MCF 10A (cell line): ENCODE results near the gene TH. TPM values are rescaled to one million over a fixed set of nuclear protein-coding genes. Genes with fewer than 3 reads are reported as not detected.

Source experiments
- BruUV-seq: library from RNA; stranded (reverse); fragments of 400-500 nt; replicated peaks from 2 replicates; lab custom pipeline; 2021; lab: Mats Ljungman, UMichigan
- CTCF ChIA-PET: fragments of 300-600 bp; sonication (Branson Sonifier 250); formaldehyde crosslinking; extraction: SDS; loops from one replicate; lab custom pipeline; 2021; ENCODE audit warnings: antibody characterized with exemption, inconsistent platforms; lab: Yijun Ruan, JAX
- POLR2A ChIA-PET: fragments of 300-600, 350-650 bp; sonication (Branson Sonifier 250); formaldehyde crosslinking; extraction: SDS; loops from one replicate; lab custom pipeline; 2020; ENCODE audit warnings: antibody characterized with exemption, inconsistent platforms; lab: Yijun Ruan, JAX
- DNase-seq: peaks from one replicate; pipeline ENCODE4 v3.0.0-alpha.2; 2018; ENCODE audit not compliant: unreplicated experiment
- H3K27ac Mint-ChIP-seq: one replicate; pipeline ENCODE4 v1.8.0; 2022; ENCODE audit warnings: mild to moderate bottlenecking, low read depth, mixed read lengths; ENCODE audit not compliant: unreplicated experiment
- H3K27me3 Mint-ChIP-seq: one replicate; pipeline ENCODE4 v1.8.0; 2022; ENCODE audit warnings: mixed read lengths; ENCODE audit not compliant: insufficient read depth, unreplicated experiment
- H3K36me3 Mint-ChIP-seq: one replicate; pipeline ENCODE4 v1.8.0; 2022; ENCODE audit warnings: mild to moderate bottlenecking, moderate library complexity, mixed read lengths; ENCODE audit not compliant: insufficient read depth, unreplicated experiment
- H3K4me1 Mint-ChIP-seq: one replicate; pipeline ENCODE4 v1.8.0; 2022; ENCODE audit warnings: mixed read lengths; ENCODE audit not compliant: insufficient read depth, unreplicated experiment
- H3K4me3 Mint-ChIP-seq: one replicate; pipeline ENCODE4 v1.8.0; 2022; ENCODE audit warnings: mild to moderate bottlenecking, moderate library complexity, mixed read lengths; ENCODE audit not compliant: unreplicated experiment
- H3K9me3 Mint-ChIP-seq: one replicate; pipeline ENCODE4 v1.8.0; 2022; ENCODE audit warnings: mixed read lengths; ENCODE audit not compliant: unreplicated experiment
- intact Hi-C: fragments of 100-400 bp; cut with micrococcal nuclease; formaldehyde crosslinking; loops from 2 replicates; pipeline ENCODE4 v1.14.1; 2022
- total RNA-seq: library from RNA; stranded (reverse); gene quantifications from 2 replicates; pipeline ENCODE4 v1.2.3, GENCODE V29; 2022
- TF ChIP-seq, protein P1 (sequence below): fragments of 200-600 bp; IDR thresholded peaks from one replicate; pipeline ENCODE4 v1.8.0; 2022; ENCODE audit warnings: antibody characterized with exemption, mild to moderate bottlenecking; ENCODE audit not compliant: unreplicated experiment

TH gene
- total RNA-seq, 1 experiment from 2014 or later, result 1.1 TPM

DNA sequence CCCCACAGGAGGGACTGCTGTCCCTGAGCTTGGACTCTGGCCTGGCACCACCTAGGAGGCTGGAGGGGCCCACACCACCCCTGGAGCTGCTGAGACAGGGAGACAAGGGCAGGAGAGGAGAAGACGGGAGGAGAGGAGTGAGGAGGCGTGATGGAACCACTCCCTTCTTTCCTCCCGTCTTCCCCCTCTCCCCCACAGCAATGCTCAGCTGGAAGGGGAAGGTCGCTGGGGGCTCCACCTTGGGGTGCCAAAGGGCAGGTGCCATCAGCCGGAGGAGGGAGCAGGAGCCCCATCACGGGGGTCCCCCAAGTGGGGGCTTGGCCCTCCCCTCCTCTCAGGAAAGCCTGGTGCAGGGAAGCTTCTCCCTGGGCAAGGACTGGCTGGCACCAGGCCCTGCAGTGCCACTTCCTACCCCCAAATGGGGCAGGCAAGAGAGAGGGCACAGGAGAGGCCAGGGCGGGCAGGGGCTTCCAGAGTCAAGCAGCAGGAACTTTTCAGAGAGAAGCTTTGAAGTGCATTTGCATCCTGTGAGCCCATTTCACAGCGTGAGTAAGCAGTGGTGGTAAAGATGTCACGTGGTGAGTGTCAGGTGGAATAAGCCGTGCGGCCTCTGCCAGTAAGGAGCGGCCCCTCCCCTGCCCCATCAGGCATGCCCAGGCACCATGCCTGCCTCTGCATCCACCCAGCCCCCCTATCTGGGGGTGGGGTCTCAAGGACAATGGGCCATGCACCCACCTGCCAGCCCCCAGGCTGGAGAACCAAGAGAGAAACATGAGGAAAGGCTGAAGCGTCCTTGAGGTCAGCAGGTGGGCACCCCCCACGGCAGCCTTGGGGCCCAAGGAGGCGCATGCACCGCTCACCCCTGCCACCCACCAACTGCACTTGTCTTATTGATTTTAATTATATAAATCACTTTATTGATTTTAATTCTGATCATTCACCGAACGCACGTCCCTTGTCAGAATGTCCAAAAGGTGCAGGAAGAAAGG, 37.3 kb downstream of the TH start:
- Mint-ChIP-seq H3K27me3 (peaks cover 73% of the 10 kb centered on the region), H3K27ac (no peak overlapping the region), H3K9me3 (no peaks in the 10 kb centered on the region), H3K4me1 (no peaks in the 10 kb centered on the region), H3K4me3 (no peak overlapping the region), H3K36me3 (peaks cover 10% of the 10 kb centered on the region)
- CTCF ChIA-PET, result interaction anchor here (0.6 to 2.1 kb wide), 5 partner anchors 15 to 1520 kb away, joined by 3 to 7 read pairs (median 4); no protein-coding TSS in a partner anchor
- POLR2A ChIA-PET, result no interaction called here
- no TSS peak for BruUV-seq
- TF ChIP-seq, protein P1, sequence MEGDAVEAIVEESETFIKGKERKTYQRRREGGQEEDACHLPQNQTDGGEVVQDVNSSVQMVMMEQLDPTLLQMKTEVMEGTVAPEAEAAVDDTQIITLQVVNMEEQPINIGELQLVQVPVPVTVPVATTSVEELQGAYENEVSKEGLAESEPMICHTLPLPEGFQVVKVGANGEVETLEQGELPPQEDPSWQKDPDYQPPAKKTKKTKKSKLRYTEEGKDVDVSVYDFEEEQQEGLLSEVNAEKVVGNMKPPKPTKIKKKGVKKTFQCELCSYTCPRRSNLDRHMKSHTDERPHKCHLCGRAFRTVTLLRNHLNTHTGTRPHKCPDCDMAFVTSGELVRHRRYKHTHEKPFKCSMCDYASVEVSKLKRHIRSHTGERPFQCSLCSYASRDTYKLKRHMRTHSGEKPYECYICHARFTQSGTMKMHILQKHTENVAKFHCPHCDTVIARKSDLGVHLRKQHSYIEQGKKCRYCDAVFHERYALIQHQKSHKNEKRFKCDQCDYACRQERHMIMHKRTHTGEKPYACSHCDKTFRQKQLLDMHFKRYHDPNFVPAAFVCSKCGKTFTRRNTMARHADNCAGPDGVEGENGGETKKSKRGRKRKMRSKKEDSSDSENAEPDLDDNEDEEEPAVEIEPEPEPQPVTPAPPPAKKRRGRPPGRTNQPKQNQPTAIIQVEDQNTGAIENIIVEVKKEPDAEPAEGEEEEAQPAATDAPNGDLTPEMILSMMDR, result no peak
- intact Hi-C loops, result no loop called here
- no peak for DNase-seq

GRCh38 chr11:2133241-2134021, 38.2 kb downstream of the TH start:
- no peaks in the 10 kb centered on the region for H3K4me1 Mint-ChIP-seq
- ChIA-PET CTCF (interaction anchor here (0.6 to 2.1 kb wide), 5 partner anchors 16 to 1520 kb away, joined by 3 to 7 read pairs (median 4); no protein-coding TSS in a partner anchor), POLR2A (no interaction called here)
- H3K27me3 Mint-ChIP-seq, result peaks cover 77% of the 10 kb centered on the region
- intact Hi-C loops, result no loop called here
- H3K27ac Mint-ChIP-seq, result no peak overlapping the region
- H3K4me3 Mint-ChIP-seq, result no peak overlapping the region
- TF ChIP-seq, protein P1, result no peak
- peaks cover 13% of the 10 kb centered on the region for H3K36me3 Mint-ChIP-seq
- BruUV-seq, result no TSS peak
- no peak for DNase-seq
- no peaks in the 10 kb centered on the region for H3K9me3 Mint-ChIP-seq

DNA sequence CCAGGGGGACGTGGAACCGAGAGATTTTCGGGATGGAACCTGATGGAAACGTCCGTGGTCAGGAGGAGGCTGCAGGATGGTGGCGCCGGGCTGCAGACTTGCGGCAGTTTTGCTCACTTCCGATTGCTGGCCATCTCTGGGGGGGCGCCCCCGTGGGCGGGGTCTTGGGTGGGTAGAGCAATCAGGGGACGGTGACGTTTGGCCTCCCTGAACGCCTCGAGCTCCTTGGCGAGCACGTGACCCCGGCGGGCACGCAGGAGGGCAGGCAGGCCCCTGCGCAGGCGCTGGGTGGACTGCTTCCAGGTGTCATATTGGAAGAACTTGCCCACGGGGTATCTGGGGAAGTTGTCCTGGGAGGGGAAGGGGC, 38.8 kb downstream of the TH start:
- Mint-ChIP-seq H3K27me3 (peaks cover 73% of the 10 kb centered on the region), H3K27ac (no peak overlapping the region), H3K4me1 (no peaks in the 10 kb centered on the region), H3K4me3 (no peak overlapping the region), H3K36me3 (peaks cover 13% of the 10 kb centered on the region), H3K9me3 (no peaks in the 10 kb centered on the region)
- intact Hi-C loops, result no loop called here
- POLR2A ChIA-PET, result no interaction called here
- BruUV-seq, result no TSS peak
- CTCF ChIA-PET, result interaction anchor here (2.1 kb wide), 1 partner anchor 19 kb away, joined by 7 read pairs; no protein-coding TSS in a partner anchor
- no peak for DNase-seq
- TF ChIP-seq, protein P1, result no peak

DNA sequence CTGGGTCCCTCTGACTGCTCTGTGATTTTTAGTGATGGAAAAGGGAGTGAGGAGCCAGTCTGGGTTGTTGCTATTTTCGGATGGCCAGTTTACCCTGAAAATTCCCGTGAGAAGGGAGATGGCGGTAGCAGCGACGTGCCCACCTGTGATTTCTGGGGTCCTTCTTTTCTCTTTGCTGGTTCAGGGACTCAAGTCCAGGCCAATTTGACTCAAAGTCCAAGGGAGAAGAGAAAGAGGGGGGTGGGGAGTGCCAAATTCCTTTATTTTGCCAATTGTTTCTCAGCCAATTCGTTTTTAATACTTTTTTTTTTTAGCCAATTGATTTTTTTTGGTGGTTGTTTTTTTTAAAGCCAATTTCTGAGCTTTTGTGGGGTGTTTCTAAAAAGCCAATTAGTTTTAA, 39.4 kb downstream of the TH start:
- CTCF ChIA-PET, result interaction anchor here (2.1 kb wide), 1 partner anchor 19 kb away, joined by 7 read pairs; no protein-coding TSS in a partner anchor
- no peak for DNase-seq
- H3K4me1 Mint-ChIP-seq, result no peaks in the 10 kb centered on the region
- no peaks in the 10 kb centered on the region for H3K9me3 Mint-ChIP-seq
- peaks cover 70% of the 10 kb centered on the region for H3K27me3 Mint-ChIP-seq
- intact Hi-C loops, result no loop called here
- no TSS peak for BruUV-seq
- POLR2A ChIA-PET, result no interaction called here
- TF ChIP-seq, protein P1, result no peak
- H3K4me3 Mint-ChIP-seq, result no peak overlapping the region
- H3K27ac Mint-ChIP-seq, result no peak overlapping the region
- H3K36me3 Mint-ChIP-seq, result peaks cover 13% of the 10 kb centered on the region
